H9 (cell line): Measurements from ENCODE around the gene KLRK1. TPM values are rescaled to one million over a fixed set of nuclear protein-coding genes. Genes with fewer than 3 reads are reported as not detected.
"Not testable (repeated sequence)": the region's sequence is repeated elsewhere in the genome, so short reads cannot be mapped to it uniquely, and the experiment has no call there.

Source experiments
- DNase-seq: peaks from one replicate; pipeline ENCODE4 v3.0.0-alpha.2; 2017
- H2AFZ ChIP-seq: one replicate; pipeline ENCODE4 v1.6.1; 2013; ENCODE audit warnings: mild to moderate bottlenecking, low read length, control low read depth, moderate library complexity
- H2AK5ac ChIP-seq: 2 replicates; pipeline ENCODE4 v1.6.1; 2013; ENCODE audit warnings: low read length, control low read depth, mixed read lengths; ENCODE audit not compliant: insufficient read length
- H2BK120ac ChIP-seq: one replicate; pipeline ENCODE4 v1.6.1; 2013; ENCODE audit warnings: low read depth, mild to moderate bottlenecking, low read length, control low read depth, inconsistent platforms; ENCODE audit not compliant: poor library complexity, severe bottlenecking
- H2BK12ac ChIP-seq: 2 replicates; pipeline ENCODE4 v1.6.1; 2013; ENCODE audit warnings: low read length, control low read depth, mixed read lengths, low read depth; ENCODE audit not compliant: insufficient read length
- H2BK15ac ChIP-seq: 2 replicates; pipeline ENCODE4 v1.6.1; 2013; ENCODE audit warnings: low read depth, low read length, control low read depth
- H2BK20ac ChIP-seq: one replicate; pipeline ENCODE4 v1.6.1; 2013; ENCODE audit warnings: low read depth, mild to moderate bottlenecking, low read length, control low read depth, inconsistent platforms; ENCODE audit not compliant: poor library complexity, severe bottlenecking
- H2BK5ac ChIP-seq: 2 replicates; pipeline ENCODE4 v1.6.1; 2013; ENCODE audit warnings: low read length, control low read depth, mixed read lengths; ENCODE audit not compliant: insufficient read length
- H3K14ac ChIP-seq: 2 replicates; pipeline ENCODE4 v1.6.1; 2013; ENCODE audit warnings: low read length, control low read depth; ENCODE audit not compliant: insufficient read depth
- H3K18ac ChIP-seq: 2 replicates; pipeline ENCODE4 v1.6.1; 2013; ENCODE audit warnings: low read depth, mild to moderate bottlenecking, mixed read lengths, low read length, control low read depth; ENCODE audit not compliant: insufficient read length
- H3K23ac ChIP-seq: 2 replicates; pipeline ENCODE4 v1.6.1; 2013; ENCODE audit warnings: low read length, control low read depth, mixed read lengths, low read depth; ENCODE audit not compliant: insufficient read length
- H3K23me2 ChIP-seq: 2 replicates; pipeline ENCODE4 v1.6.1; 2013; ENCODE audit warnings: low read depth, mild to moderate bottlenecking, mixed read lengths, low read length, control low read depth; ENCODE audit not compliant: insufficient read length, poor library complexity, severe bottlenecking
- H3K27ac ChIP-seq: 2 replicates; pipeline ENCODE4 v1.5.1; 2013; ENCODE audit warnings: low read length, control low read depth, mixed read lengths, low read depth; ENCODE audit not compliant: insufficient read length
- H3K27me3 ChIP-seq: 2 replicates; pipeline ENCODE4 v1.6.1; 2013; ENCODE audit warnings: low read length, control low read depth, inconsistent platforms; ENCODE audit not compliant: insufficient read depth
- H3K4ac ChIP-seq: 2 replicates; pipeline ENCODE4 v1.6.1; 2013; ENCODE audit warnings: low read depth, mild to moderate bottlenecking, control low read depth, inconsistent platforms, low read length, moderate library complexity
- H3K4me1 ChIP-seq: 2 replicates; pipeline ENCODE4 v1.6.1; 2013; ENCODE audit warnings: low read length, control low read depth, inconsistent platforms; ENCODE audit not compliant: insufficient read depth
- H3K4me2 ChIP-seq: 2 replicates; pipeline ENCODE4 v1.6.1; 2013; ENCODE audit warnings: low read length, control low read depth, mixed read lengths; ENCODE audit not compliant: insufficient read length, insufficient read depth
- H3K56ac ChIP-seq: 2 replicates; pipeline ENCODE4 v1.6.1; 2013; ENCODE audit warnings: low read depth, mild to moderate bottlenecking, mixed read lengths, low read length, control low read depth; ENCODE audit not compliant: insufficient read length
- H3K79me1 ChIP-seq: 2 replicates; pipeline ENCODE4 v1.6.1; 2013; ENCODE audit warnings: low read depth, mild to moderate bottlenecking, moderate library complexity, low read length, control low read depth, inconsistent platforms; ENCODE audit not compliant: insufficient read depth, poor library complexity, severe bottlenecking
- H3K79me2 ChIP-seq: 2 replicates; pipeline ENCODE4 v1.6.1; 2013; ENCODE audit warnings: low read length, control low read depth, inconsistent platforms; ENCODE audit not compliant: insufficient read depth
- H3K9ac ChIP-seq: 2 replicates; pipeline ENCODE4 v1.6.1; 2013; ENCODE audit warnings: low read length, control low read depth, mixed read lengths; ENCODE audit not compliant: insufficient read length; ENCODE audit errors: extremely low read depth
- H3K9me3 ChIP-seq: one replicate; pipeline ENCODE4 v1.6.1; 2013; ENCODE audit warnings: low read depth, low read length, inconsistent platforms; ENCODE audit not compliant: control insufficient read depth
- H3T11ph ChIP-seq: one replicate; pipeline ENCODE4 v1.6.1; 2013; ENCODE audit warnings: mild to moderate bottlenecking, low read length, control low read depth, inconsistent platforms
- H4K20me1 ChIP-seq: one replicate; pipeline ENCODE4 v1.6.1; 2013; ENCODE audit not compliant: control insufficient read depth, insufficient read length, insufficient read depth
- H4K5ac ChIP-seq: 2 replicates; pipeline ENCODE4 v1.6.1; 2013; ENCODE audit warnings: low read depth, mild to moderate bottlenecking, mixed read lengths, low read length, control low read depth; ENCODE audit not compliant: insufficient read length
- H4K8ac ChIP-seq: replicated peaks from 2 replicates; pipeline ENCODE4 v1.6.1; 2013; ENCODE audit warnings: low read length, control low read depth, mixed read lengths, low read depth; ENCODE audit not compliant: insufficient read length
- H4K91ac ChIP-seq: 2 replicates; pipeline ENCODE4 v1.6.1; 2013; ENCODE audit warnings: low read depth, mild to moderate bottlenecking, moderate library complexity, mixed read lengths, low read length, control low read depth; ENCODE audit not compliant: insufficient read length
- H3K27ac Mint-ChIP-seq, 3 experiments: 2 replicates in 2 of 3; 3 replicates in 1 of 3; pipeline ENCODE4 v1.8.0; 2020 to 2021; ENCODE audit warnings: mixed read lengths in 3 of 3, mild to moderate bottlenecking in 1 of 3, moderate library complexity in 1 of 3
- H3K27me3 Mint-ChIP-seq: 2 replicates; pipeline ENCODE4 v1.8.0; 2021; ENCODE audit warnings: low read depth, mild to moderate bottlenecking, moderate library complexity, mixed read lengths
- H3K36me3 Mint-ChIP-seq, 3 experiments: 2 replicates in 2 of 3; 3 replicates in 1 of 3; pipeline ENCODE4 v1.8.0; 2020 to 2021; ENCODE audit warnings: low read depth in 3 of 3, mixed read lengths in 3 of 3; ENCODE audit not compliant: insufficient read depth in 1 of 3
- H3K4me1 Mint-ChIP-seq, 2 experiments: 2 replicates each; pipeline ENCODE4 v1.8.0; 2020; ENCODE audit warnings: mixed read lengths in 2 of 2
- H3K4me3 Mint-ChIP-seq, 2 experiments: 2 replicates in 1 of 2; 3 replicates in 1 of 2; pipeline ENCODE4 v1.8.0; 2020 to 2021; ENCODE audit warnings: mild to moderate bottlenecking in 2 of 2, mixed read lengths in 2 of 2, moderate library complexity in 1 of 2
- H3K9me3 Mint-ChIP-seq, 2 experiments: 2 replicates in 1 of 2; 3 replicates in 1 of 2; pipeline ENCODE4 v1.8.0; 2020; ENCODE audit warnings: mild to moderate bottlenecking in 2 of 2, mixed read lengths in 2 of 2, moderate library complexity in 1 of 2
- CTCF ChIP-seq: fragments of 200-600 bp; sonication (generic); conservative IDR thresholded peaks from 3 replicates; pipeline ENCODE4 v1.8.0; 2021; ENCODE audit warnings: antibody characterized with exemption, mild to moderate bottlenecking
- WGBS: extraction: QIAGEN DNeasy Blood & Tissue Kit; methylation state at CpG from one replicate; pipeline ENCODE4 v1.1.7; 2013; ENCODE audit warnings: missing lambda C conversion rate, low lambda C conversion rate, mixed read lengths; ENCODE audit not compliant: insufficient read length; ENCODE audit errors: extremely low coverage; 5-methylcytosine and 5-hydroxymethylcytosine counted together
- total RNA-seq: library from RNA; stranded (reverse); gene quantifications from 2 replicates; pipeline ENCODE4 v1.2.1, GENCODE V29; 2021

The KLRK1 gene
- total RNA-seq, 1 experiment from 2014 or later = not detected

GRCh38 chr12:10397296-10397695, 7.5 kb upstream of the KLRK1 start:
- H3K9me3 Mint-ChIP-seq = no peaks in the 10 kb centered on the region
- H3K36me3 Mint-ChIP-seq = no peaks in the 10 kb centered on the region
- Histone ChIP-seq H3K27ac (no peak overlapping the region), H2AK5ac (no peak overlapping the region), H3K23me2 (no peaks in the 10 kb centered on the region), H2BK15ac (no peak overlapping the region), H3K27me3 (no peaks in the 10 kb centered on the region), H3K4ac (no peak overlapping the region), H4K5ac (no peak overlapping the region), H3K23ac (no peak overlapping the region), H3T11ph (no peak overlapping the region), H3K79me1 (no peaks in the 10 kb centered on the region), H4K8ac (no peak overlapping the region), H3K18ac (no peak overlapping the region), H2BK12ac (no peak overlapping the region), H3K14ac (no peak overlapping the region), H3K56ac (no peak overlapping the region), H4K91ac (no peak overlapping the region), H2BK5ac (no peak overlapping the region), H3K9ac (no peak overlapping the region), H3K4me2 (no peak overlapping the region), H3K4me1 (no peaks in the 10 kb centered on the region; the same call in 1 of the 2 replicates), H2AFZ (no peak overlapping the region), H2BK20ac (no peak overlapping the region), H4K20me1 (no peaks in the 10 kb centered on the region), H2BK120ac (no peak overlapping the region), H3K9me3 (no peaks in the 10 kb centered on the region), H3K79me2 (no peaks in the 10 kb centered on the region)
- DNase-seq = no peak
- no peaks in the 10 kb centered on the region for H3K27me3 Mint-ChIP-seq
- WGBS = no CpG with 5 or more reads among the region's 2 CpGs
- no peak for TF ChIP-seq CTCF
- H3K27ac Mint-ChIP-seq = no peak overlapping the region
- H3K4me1 Mint-ChIP-seq = peaks cover 4% of the 10 kb centered on the region in 2 experiments; a peak in 3 of 4 replicates
- H3K4me3 Mint-ChIP-seq = no peak overlapping the region

- H2AFZ ChIP-seq, H3K56ac ChIP-seq, H3K9me3 ChIP-seq, H2BK15ac ChIP-seq, H3K79me1 ChIP-seq, H3K4me2 ChIP-seq, H4K8ac ChIP-seq, H3K23ac ChIP-seq, H3K4me3 Mint-ChIP-seq, H3K9ac ChIP-seq, H3K27ac ChIP-seq, DNase-seq, H3K9me3 Mint-ChIP-seq, H2AK5ac ChIP-seq, H3K4me1 Mint-ChIP-seq, H3K36me3 Mint-ChIP-seq, H3K27ac Mint-ChIP-seq, H2BK20ac ChIP-seq, H3T11ph ChIP-seq, H2BK120ac ChIP-seq, H3K4me1 ChIP-seq, H3K79me2 ChIP-seq, H3K27me3 Mint-ChIP-seq, H4K91ac ChIP-seq, H3K14ac ChIP-seq, H2BK12ac ChIP-seq, H4K5ac ChIP-seq, H3K23me2 ChIP-seq, H4K20me1 ChIP-seq, H2BK5ac ChIP-seq, H3K27me3 ChIP-seq, H3K4ac ChIP-seq, H3K18ac ChIP-seq: not testable (repeated sequence)
- WGBS = 100% methylated on average over 1 of the region's 15 CpGs
These were observed 6.3 kb upstream of the KLRK1 start for GRCh38 chr12:10396176-10396575.
